ENCODE measurements around the gene EPHB6. TPM values are rescaled to one million over a fixed set of nuclear protein-coding genes. Genes with fewer than 3 reads are reported as not detected.

Gene EPHB6
- total RNA-seq, 4 donors from 2014 or later, result 16.9 to 89.0 (median 45.7) TPM

DNA sequence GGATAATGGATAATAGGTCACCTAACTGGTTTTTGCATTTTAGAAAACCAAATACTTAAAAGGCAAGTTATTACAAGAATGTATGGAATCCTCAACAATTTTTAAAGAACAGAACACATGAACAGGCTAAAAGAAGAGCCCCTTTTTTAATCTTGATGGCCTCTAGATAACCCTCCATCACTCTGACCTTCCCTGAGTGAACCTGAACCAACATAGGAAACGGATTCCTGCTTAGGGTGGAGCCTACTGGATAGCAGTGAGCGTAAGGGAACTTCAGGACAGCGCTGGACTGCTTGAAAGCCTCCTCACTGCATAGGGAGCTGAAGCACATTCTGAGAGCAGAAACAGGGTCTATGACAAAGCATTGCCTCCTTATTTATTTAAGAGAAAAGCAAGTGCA is 58.2 kb downstream of the EPHB6 start:
- DNase-seq (ENCODE audit: low spot score), result no peak
- no peak for ATAC-seq (ENCODE audit: low FRiP score)
- TF ChIP-seq, protein P1, sequence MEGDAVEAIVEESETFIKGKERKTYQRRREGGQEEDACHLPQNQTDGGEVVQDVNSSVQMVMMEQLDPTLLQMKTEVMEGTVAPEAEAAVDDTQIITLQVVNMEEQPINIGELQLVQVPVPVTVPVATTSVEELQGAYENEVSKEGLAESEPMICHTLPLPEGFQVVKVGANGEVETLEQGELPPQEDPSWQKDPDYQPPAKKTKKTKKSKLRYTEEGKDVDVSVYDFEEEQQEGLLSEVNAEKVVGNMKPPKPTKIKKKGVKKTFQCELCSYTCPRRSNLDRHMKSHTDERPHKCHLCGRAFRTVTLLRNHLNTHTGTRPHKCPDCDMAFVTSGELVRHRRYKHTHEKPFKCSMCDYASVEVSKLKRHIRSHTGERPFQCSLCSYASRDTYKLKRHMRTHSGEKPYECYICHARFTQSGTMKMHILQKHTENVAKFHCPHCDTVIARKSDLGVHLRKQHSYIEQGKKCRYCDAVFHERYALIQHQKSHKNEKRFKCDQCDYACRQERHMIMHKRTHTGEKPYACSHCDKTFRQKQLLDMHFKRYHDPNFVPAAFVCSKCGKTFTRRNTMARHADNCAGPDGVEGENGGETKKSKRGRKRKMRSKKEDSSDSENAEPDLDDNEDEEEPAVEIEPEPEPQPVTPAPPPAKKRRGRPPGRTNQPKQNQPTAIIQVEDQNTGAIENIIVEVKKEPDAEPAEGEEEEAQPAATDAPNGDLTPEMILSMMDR (IDR thresholded peaks at IDR 0.05), result no peak

GRCh38 chr7:142913566-142913965 is 58.7 kb downstream of the EPHB6 start:
- TF ChIP-seq, protein P1 (IDR thresholded peaks at IDR 0.05), result no peak
- ATAC-seq (ENCODE audit: low FRiP score) (no peak), DNase-seq (ENCODE audit: low spot score) (no peak)

- TF ChIP-seq, protein P1 (IDR thresholded peaks at IDR 0.05), result no peak
- ATAC-seq (ENCODE audit: low FRiP score) (no peak), DNase-seq (ENCODE audit: low spot score) (no peak)
These were observed 59.2 kb downstream of the EPHB6 start for GRCh38 chr7:142914121-142914520.

- TF ChIP-seq, protein P1 (IDR thresholded peaks at IDR 0.05), result no peak
- DNase-seq (ENCODE audit: low spot score) (no peak), ATAC-seq (ENCODE audit: low FRiP score) (no peak)
These were observed 60.4 kb downstream of the EPHB6 start for GRCh38 chr7:142915315-142915714.

- TF ChIP-seq, protein P1 (IDR thresholded peaks at IDR 0.05), result no peak
- DNase-seq (ENCODE audit: low spot score), result no peak
- no peak for ATAC-seq (ENCODE audit: low FRiP score)
These were observed 61.6 kb downstream of the EPHB6 start for GRCh38 chr7:142916508-142916907.

DNA sequence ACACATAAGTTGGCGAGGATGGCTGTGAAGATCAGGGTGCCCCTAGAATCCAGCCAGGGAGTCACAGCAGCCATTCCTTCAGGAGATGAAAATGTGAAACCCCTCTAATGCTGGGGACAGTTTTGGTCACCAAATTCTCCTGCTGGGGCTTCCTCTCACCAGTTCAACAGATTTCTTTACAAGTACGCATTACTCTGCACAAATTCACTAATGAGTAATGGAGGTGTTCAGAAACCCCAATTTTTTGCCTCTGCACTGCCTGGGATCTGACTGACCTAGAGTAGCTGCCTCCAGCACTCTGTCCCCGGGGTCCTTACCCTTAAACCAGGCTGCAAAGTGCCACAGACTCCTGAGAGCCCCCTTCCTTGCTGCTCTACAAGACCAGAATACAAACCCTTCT is 62.6 kb downstream of the EPHB6 start:
- no peak for ATAC-seq (ENCODE audit: low FRiP score)
- DNase-seq (ENCODE audit: low spot score), result no peak
- TF ChIP-seq, protein P1 (IDR thresholded peaks at IDR 0.05), result no peak

DNA sequence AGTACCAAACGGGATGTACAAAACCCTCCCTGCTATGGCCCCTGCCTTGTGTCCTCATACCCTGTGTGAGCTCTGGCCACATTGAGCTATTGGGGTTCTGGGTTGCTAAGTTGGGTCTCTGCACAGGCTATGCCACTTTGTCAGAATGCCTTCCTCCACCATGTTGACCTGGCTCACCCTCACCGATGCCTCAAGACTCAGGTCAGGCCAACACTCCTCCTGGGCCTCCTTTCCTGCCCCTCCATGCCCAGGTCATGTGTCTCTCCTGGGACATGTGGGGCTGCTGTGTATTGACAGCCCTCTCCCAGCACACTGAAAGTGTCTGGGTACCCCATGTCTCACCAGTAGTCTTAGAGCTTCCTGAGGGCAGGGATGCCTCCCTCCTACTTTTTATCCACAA is 64.0 kb downstream of the EPHB6 start:
- no peak for ATAC-seq (ENCODE audit: low FRiP score)
- TF ChIP-seq, protein P1 (IDR thresholded peaks at IDR 0.05), result no peak
- DNase-seq (ENCODE audit: low spot score), result no peak
